ENCODE results near the gene GPX2.
"Not testable (repeated sequence)": the region's sequence is repeated elsewhere in the genome, so short reads cannot be mapped to it uniquely, and the experiment has no call there.

The GPX2 gene

GRCh38 chr14:64914237-64915028, 28.1 kb downstream of the GPX2 start, which contains the start of gene CHURC1:
TSS of gene CHURC1 (plus strand) at chr14:64914455. CDS start at chr14:64914496, 41 bp downstream.
- DNase-seq (ENCODE audit: low read depth, low spot score): peak; percentile 96

- DNase-seq (ENCODE audit: low read depth, low spot score): not testable (repeated sequence)
Observed at GRCh38 chr14:64913477-64913876, 29.1 kb downstream of the GPX2 start.

- DNase-seq (ENCODE audit: low read depth, low spot score): no peak
Observed at GRCh38 chr14:64912261-64912660, 30.3 kb downstream of the GPX2 start.

GRCh38 chr14:64910847-64911495, 31.6 kb downstream of the GPX2 start:
- DNase-seq (ENCODE audit: low read depth, low spot score): no peak

GRCh38 chr14:64906022-64906421, 36.5 kb downstream of the GPX2 start:
- DNase-seq (ENCODE audit: low read depth, low spot score): no peak

GRCh38 chr14:64899958-64900357, 42.6 kb downstream of the GPX2 start:
- no peak for DNase-seq (ENCODE audit: low read depth, low spot score)

GRCh38 chr14:64891839-64892375, 50.6 kb downstream of the GPX2 start:
- no peak for DNase-seq (ENCODE audit: low read depth, low spot score)

GRCh38 chr14:64891173-64891838, 51.2 kb downstream of the GPX2 start:
- no peak for DNase-seq (ENCODE audit: low read depth, low spot score)

GRCh38 chr14:64889352-64889751, 53.2 kb downstream of the GPX2 start:
- no peak for DNase-seq (ENCODE audit: low read depth, low spot score)
